Measurements from ENCODE around the gene CLEC20A. TPM values are rescaled to one million over a fixed set of nuclear protein-coding genes. Genes with fewer than 3 reads are reported as not detected.

CLEC20A gene
- polyA plus RNA-seq, 3 donors, result not detected

DNA sequence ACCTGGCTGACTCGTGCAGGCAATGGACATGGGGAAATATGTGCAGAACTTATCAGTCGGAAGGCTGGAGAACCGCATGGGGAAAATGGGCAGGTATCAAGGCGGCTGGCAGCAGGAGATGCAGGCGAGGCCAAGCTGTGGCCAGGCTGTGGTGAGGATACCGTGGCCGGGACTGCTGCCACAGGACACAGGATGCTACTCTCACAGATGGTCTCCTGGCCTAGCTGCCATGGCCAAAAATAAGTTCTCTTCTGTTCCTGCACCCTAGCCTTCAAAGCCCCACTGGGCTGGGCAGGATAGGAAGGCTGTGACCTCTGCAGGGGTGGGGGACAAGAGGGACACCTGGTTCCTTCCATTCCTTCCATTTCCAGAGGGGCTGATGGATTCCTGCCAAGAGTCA lies 42.5 kb upstream of the CLEC20A start:
- TF ChIP-seq, protein P1, sequence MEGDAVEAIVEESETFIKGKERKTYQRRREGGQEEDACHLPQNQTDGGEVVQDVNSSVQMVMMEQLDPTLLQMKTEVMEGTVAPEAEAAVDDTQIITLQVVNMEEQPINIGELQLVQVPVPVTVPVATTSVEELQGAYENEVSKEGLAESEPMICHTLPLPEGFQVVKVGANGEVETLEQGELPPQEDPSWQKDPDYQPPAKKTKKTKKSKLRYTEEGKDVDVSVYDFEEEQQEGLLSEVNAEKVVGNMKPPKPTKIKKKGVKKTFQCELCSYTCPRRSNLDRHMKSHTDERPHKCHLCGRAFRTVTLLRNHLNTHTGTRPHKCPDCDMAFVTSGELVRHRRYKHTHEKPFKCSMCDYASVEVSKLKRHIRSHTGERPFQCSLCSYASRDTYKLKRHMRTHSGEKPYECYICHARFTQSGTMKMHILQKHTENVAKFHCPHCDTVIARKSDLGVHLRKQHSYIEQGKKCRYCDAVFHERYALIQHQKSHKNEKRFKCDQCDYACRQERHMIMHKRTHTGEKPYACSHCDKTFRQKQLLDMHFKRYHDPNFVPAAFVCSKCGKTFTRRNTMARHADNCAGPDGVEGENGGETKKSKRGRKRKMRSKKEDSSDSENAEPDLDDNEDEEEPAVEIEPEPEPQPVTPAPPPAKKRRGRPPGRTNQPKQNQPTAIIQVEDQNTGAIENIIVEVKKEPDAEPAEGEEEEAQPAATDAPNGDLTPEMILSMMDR (IDR thresholded peaks at IDR 0.05), result no peak
- intact Hi-C loops (cut with micrococcal nuclease), result loop anchor here in 1 of 2 donors (10.0 kb wide), 1 partner anchor 836 kb away; no protein-coding TSS in a partner anchor
- Histone ChIP-seq H3K9me3 (replicated peaks in 1 of 2; ENCODE audit: control insufficient read depth in 1 of 2, insufficient read depth in 1 of 2, low read length in 2 of 2) (no peaks in the 10 kb centered on the region), H4K20me1 (ENCODE audit: insufficient read depth, low read length) (no peaks in the 10 kb centered on the region), H3K9ac (ENCODE audit: insufficient read depth, low read length, poor library complexity, severe bottlenecking) (no peak overlapping the region), H3K27ac (ENCODE audit: low read depth in 1 of 2, low read length in 2 of 2) (no peak overlapping the region), H3K4me1 (ENCODE audit: control insufficient read depth in 1 of 2, insufficient read depth in 2 of 2, low read length in 2 of 2) (peaks cover 13 to 20% of the 10 kb centered on the region in 2 donors), H3K36me3 (replicated peaks in 1 of 2; ENCODE audit: control insufficient read depth in 1 of 2, insufficient read depth in 2 of 2, low read length in 2 of 2) (no peaks in the 10 kb centered on the region), H3K27me3 (ENCODE audit: control insufficient read depth in 2 of 2, insufficient read depth in 2 of 2, low read length in 2 of 2) (no peaks in the 10 kb centered on the region), H3K4me3 (replicated peaks in 1 of 3; ENCODE audit: low read depth in 2 of 3, low read length in 3 of 3) (no peak overlapping the region), H3K4me2 (replicated peaks; ENCODE audit: extremely low read depth, low read length, poor library complexity, severe bottlenecking) (no peak overlapping the region), H2AFZ (ENCODE audit: insufficient read depth, low read depth, low read length, poor library complexity, severe bottlenecking) (no peak overlapping the region), H3K79me2 (ENCODE audit: insufficient read depth, low read length) (no peaks in the 10 kb centered on the region)
- Mint-ChIP-seq H3K36me3 (no peaks in the 10 kb centered on the region), H3K27me3 (ENCODE audit: low read depth in 3 of 3) (peaks cover 3 to 6% (median 5%) of the 10 kb centered on the region in 3 donors), H3K9me3 (peaks cover 0 to 2% (median 0%) of the 10 kb centered on the region in 7 donors), H3K4me3 (no peak overlapping the region), H3K4me1 (peaks cover 12% of the 10 kb centered on the region), H3K27ac (no peak overlapping the region)
- DNase-seq, result no peak
- WGBS (ENCODE audit: insufficient coverage), result 95% methylated on average over 7 of the region's 7 CpGs

DNA sequence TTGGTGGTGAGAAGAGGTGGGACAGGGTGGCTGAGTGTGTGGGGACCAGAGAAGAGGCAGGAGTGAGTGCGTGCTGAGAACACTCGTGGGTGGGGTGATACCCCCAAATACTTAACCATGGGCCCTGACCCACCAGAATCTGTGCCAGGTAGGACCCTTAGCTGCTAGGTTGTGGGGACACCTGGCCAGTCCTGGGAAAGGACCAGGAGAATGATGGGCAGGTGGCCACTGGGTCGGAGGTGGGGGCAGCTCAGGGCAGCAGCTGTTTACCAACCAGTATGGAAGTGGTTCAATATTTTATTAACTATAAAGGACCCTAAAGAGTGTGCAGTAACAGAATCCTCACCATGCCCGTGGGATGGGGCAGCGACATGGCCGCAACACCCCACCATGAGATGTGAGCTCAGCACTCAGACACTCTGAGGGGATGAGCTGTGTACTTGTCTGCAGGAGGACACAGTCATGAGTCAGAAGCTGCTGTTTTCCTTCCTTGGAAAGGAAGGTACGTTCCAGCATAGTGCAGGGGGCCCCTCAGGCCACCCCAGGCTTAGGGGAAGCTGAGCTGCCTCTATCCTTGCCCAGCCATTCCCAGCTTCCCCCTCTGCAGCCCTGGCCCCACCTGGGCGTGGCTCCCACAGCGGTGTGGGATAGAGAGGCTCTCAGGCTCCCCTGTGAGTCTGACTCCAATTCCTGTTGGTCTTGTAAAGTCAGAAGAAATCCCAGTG lies 41.6 kb upstream of the CLEC20A start:
- no peaks in the 10 kb centered on the region for H3K36me3 Mint-ChIP-seq
- TF ChIP-seq, protein P1 (IDR thresholded peaks at IDR 0.05), result no peak
- H3K9ac ChIP-seq (ENCODE audit: insufficient read depth, low read length, poor library complexity, severe bottlenecking), result no peak overlapping the region
- no peaks in the 10 kb centered on the region for H3K27me3 ChIP-seq (ENCODE audit: control insufficient read depth in 2 of 2, insufficient read depth in 2 of 2, low read length in 2 of 2)
- no peaks in the 10 kb centered on the region for H3K9me3 ChIP-seq (replicated peaks in 1 of 2; ENCODE audit: control insufficient read depth in 1 of 2, insufficient read depth in 1 of 2, low read length in 2 of 2)
- WGBS (ENCODE audit: insufficient coverage), result 83% methylated on average over 3 of the region's 9 CpGs
- no peaks in the 10 kb centered on the region for H3K36me3 ChIP-seq (replicated peaks in 1 of 2; ENCODE audit: control insufficient read depth in 1 of 2, insufficient read depth in 2 of 2, low read length in 2 of 2)
- H3K4me2 ChIP-seq (replicated peaks; ENCODE audit: extremely low read depth, low read length, poor library complexity, severe bottlenecking), result no peak overlapping the region
- H3K27ac ChIP-seq (ENCODE audit: low read depth in 1 of 2, low read length in 2 of 2), result no peak overlapping the region
- peaks cover 12 to 18% of the 10 kb centered on the region in 2 donors for H3K4me1 ChIP-seq (ENCODE audit: control insufficient read depth in 1 of 2, insufficient read depth in 2 of 2, low read length in 2 of 2)
- H2AFZ ChIP-seq (ENCODE audit: insufficient read depth, low read depth, low read length, poor library complexity, severe bottlenecking), result no peak overlapping the region
- peaks cover 1 to 6% (median 3%) of the 10 kb centered on the region in 3 donors for H3K27me3 Mint-ChIP-seq (ENCODE audit: low read depth in 3 of 3)
- peaks cover 0 to 2% (median 0%) of the 10 kb centered on the region in 7 donors for H3K9me3 Mint-ChIP-seq
- no peaks in the 10 kb centered on the region for H3K79me2 ChIP-seq (ENCODE audit: insufficient read depth, low read length)
- no peak for DNase-seq
- no peaks in the 10 kb centered on the region for H4K20me1 ChIP-seq (ENCODE audit: insufficient read depth, low read length)
- no peak overlapping the region for H3K4me3 ChIP-seq (replicated peaks in 1 of 3; ENCODE audit: low read depth in 2 of 3, low read length in 3 of 3)
- intact Hi-C loops (cut with micrococcal nuclease), result loop anchor here in 1 of 2 donors (10.0 kb wide), 1 partner anchor 836 kb away; no protein-coding TSS in a partner anchor
- H3K4me1 Mint-ChIP-seq, result peaks cover 9% of the 10 kb centered on the region
- no peak overlapping the region for H3K4me3 Mint-ChIP-seq
- H3K27ac Mint-ChIP-seq, result no peak overlapping the region

Data from CD14-positive monocyte (primary cell).